CD4-positive, alpha-beta memory T cell (primary cell): ENCODE data around the gene PRKAG2. TPM values are rescaled to one million over a fixed set of nuclear protein-coding genes. Genes with fewer than 3 reads are reported as not detected.

ENCODE experiments used
- CTCF ChIA-PET: fragments of 350-600 bp; sonication (Branson Sonifier 250); formaldehyde crosslinking; loops from one replicate; lab custom pipeline; 2021; ENCODE audit warnings: inconsistent platforms; ENCODE audit not compliant: partially characterized antibody; lab: Charles Lee
- POLR2A ChIA-PET: fragments of 350-600 bp; sonication (Branson Sonifier 250); formaldehyde crosslinking; loops from one replicate; lab custom pipeline; 2021; ENCODE audit not compliant: partially characterized antibody; lab: Charles Lee
- DNase-seq, 5 donors: peaks; one replicate each; pipeline versions ENCODE4 v3.0.0 to v3.0.0-alpha.2; 2020 to 2022; ENCODE audit warnings: mixed read lengths in 1 of 5
- H3K27ac ChIP-seq: one replicate; pipeline ENCODE4 v1.7.0; 2013; ENCODE audit warnings: low read depth, low read length
- H3K27me3 ChIP-seq: 2 replicates; pipeline ENCODE4 v1.7.0; 2013; ENCODE audit warnings: mild to moderate bottlenecking, low read length, moderate library complexity; ENCODE audit not compliant: insufficient read depth
- H3K36me3 ChIP-seq: 2 replicates; pipeline ENCODE4 v1.7.0; 2013; ENCODE audit warnings: mild to moderate bottlenecking, low read length, moderate library complexity; ENCODE audit not compliant: insufficient read depth
- H3K4me1 ChIP-seq: 2 replicates; pipeline ENCODE4 v1.7.0; 2013; ENCODE audit warnings: mild to moderate bottlenecking, low read length, moderate library complexity; ENCODE audit not compliant: insufficient read depth
- H3K4me3 ChIP-seq, 2 donors: one replicate each; pipeline ENCODE4 v1.7.0; 2013; ENCODE audit warnings: low read length in 2 of 2, mild to moderate bottlenecking in 1 of 2
- H3K9me3 ChIP-seq, 2 donors: one replicate each; pipeline ENCODE4 v1.7.0; 2013; ENCODE audit warnings: low read length in 2 of 2, control low read depth in 1 of 2; ENCODE audit not compliant: control insufficient read depth in 1 of 2
- H3K27ac Mint-ChIP-seq, 7 donors: one replicate each; pipeline ENCODE4 v1.8.0; 2020 to 2021; ENCODE audit warnings: mixed read lengths in 7 of 7, mild to moderate bottlenecking in 6 of 7, inconsistent platforms in 3 of 7, moderate library complexity in 3 of 7
- H3K27me3 Mint-ChIP-seq, 2 donors: one replicate each; pipeline ENCODE4 v1.8.0; 2020 to 2021; ENCODE audit warnings: mixed read lengths in 2 of 2
- H3K36me3 Mint-ChIP-seq, 2 donors: one replicate each; pipeline ENCODE4 v1.8.0; 2020 to 2021; ENCODE audit warnings: mixed read lengths in 2 of 2, inconsistent platforms in 1 of 2, mild to moderate bottlenecking in 1 of 2
- H3K4me1 Mint-ChIP-seq, 4 donors: one replicate each; pipeline ENCODE4 v1.8.0; 2020 to 2021; ENCODE audit warnings: mixed read lengths in 4 of 4, mild to moderate bottlenecking in 1 of 4
- H3K4me3 Mint-ChIP-seq, 8 donors: one replicate each; pipeline ENCODE4 v1.8.0; 2020 to 2021; ENCODE audit warnings: mixed read lengths in 8 of 8, mild to moderate bottlenecking in 7 of 8, moderate library complexity in 6 of 8, inconsistent platforms in 3 of 8
- H3K9me3 Mint-ChIP-seq, 8 donors: one replicate each; pipeline ENCODE4 v1.8.0; 2020 to 2021; ENCODE audit warnings: mixed read lengths in 8 of 8, mild to moderate bottlenecking in 5 of 8, inconsistent platforms in 3 of 8, moderate library complexity in 1 of 8
- intact Hi-C: fragments of 100-400 bp; cut with micrococcal nuclease; formaldehyde crosslinking; loops from one replicate; pipeline ENCODE4 v1.15.1; 2023
- polyA plus RNA-seq, 2 donors: library from polyadenylated mRNA; unstranded; fragments of 300-500 nt; fragmentation: Illumina TruSeq; gene quantifications; one replicate each; pipeline ENCODE4 v1.2.3, GENCODE V29; 2021
- total RNA-seq, 2 experiments: library from RNA; stranded (reverse); gene quantifications; one replicate each; pipeline ENCODE4 v1.2.3, GENCODE V29; 2021

The PRKAG2 gene
- total and polyA plus RNA-seq, 4 experiments from 2014 or later: 27.4 to 61.0 (median 47.4) TPM

DNA sequence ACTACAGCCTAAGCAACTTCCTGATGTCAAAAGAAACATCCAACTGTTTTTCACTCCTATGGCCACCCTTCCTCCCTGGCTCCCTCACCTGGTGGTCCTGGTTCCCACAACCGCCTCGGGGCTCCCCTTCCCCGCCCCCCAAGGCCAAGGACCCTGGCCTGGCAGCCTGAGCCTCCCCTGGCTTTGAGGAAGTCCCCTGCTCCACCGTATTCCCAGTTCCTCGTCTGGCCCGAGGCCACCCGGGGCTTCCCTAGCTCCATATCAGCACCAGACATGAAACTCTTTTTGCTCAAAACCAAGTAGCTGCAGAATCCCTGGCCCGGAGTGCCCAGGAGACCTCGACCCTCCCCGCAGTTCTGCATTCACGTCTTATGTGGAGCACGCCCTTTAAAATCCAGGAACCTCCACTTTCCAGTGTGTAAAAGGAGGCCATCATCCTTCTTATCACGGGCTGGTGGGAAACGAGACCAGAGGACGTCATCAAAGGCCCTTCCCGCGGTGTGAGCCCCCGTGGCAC lies 82.9 kb downstream of the PRKAG2 start:
- no peaks in the 10 kb centered on the region for H3K9me3 Mint-ChIP-seq
- no peaks in the 10 kb centered on the region for H3K9me3 ChIP-seq
- intact Hi-C loops: no loop called here
- peak overlapping the region in 1 of 7 donors; percentile 37 for H3K27ac Mint-ChIP-seq
- no peaks in the 10 kb centered on the region for H3K27me3 Mint-ChIP-seq
- ChIA-PET POLR2A (no interaction called here), CTCF (interaction anchor here (4.9 kb wide), 1 partner anchor 11 kb away, joined by 30 read pairs; no protein-coding TSS in a partner anchor)
- H3K36me3 Mint-ChIP-seq: peaks cover 4% of the 10 kb centered on the region in 2 donors
- H3K27ac ChIP-seq: no peak overlapping the region
- H3K36me3 ChIP-seq: no peaks in the 10 kb centered on the region
- peaks cover 19 to 43% (median 28%) of the 10 kb centered on the region in 4 donors for H3K4me1 Mint-ChIP-seq
- peaks cover 18% of the 10 kb centered on the region for H3K4me1 ChIP-seq
- no peak for DNase-seq
- no peak overlapping the region for H3K4me3 Mint-ChIP-seq
- no peaks in the 10 kb centered on the region for H3K27me3 ChIP-seq
- no peak overlapping the region for H3K4me3 ChIP-seq

- no peaks in the 10 kb centered on the region for H3K9me3 Mint-ChIP-seq
- peaks cover 23% of the 10 kb centered on the region for H3K4me1 ChIP-seq
- H3K4me3 Mint-ChIP-seq: no peak overlapping the region
- POLR2A ChIA-PET: no interaction called here
- H3K4me3 ChIP-seq: no peak overlapping the region
- intact Hi-C loops: no loop called here
- peak overlapping the region in 1 of 7 donors; percentile 37 for H3K27ac Mint-ChIP-seq
- H3K9me3 ChIP-seq: no peaks in the 10 kb centered on the region
- CTCF ChIA-PET: interaction anchor here (4.9 kb wide), 1 partner anchor 11 kb away, joined by 30 read pairs; no protein-coding TSS in a partner anchor
- no peaks in the 10 kb centered on the region for H3K27me3 ChIP-seq
- H3K27me3 Mint-ChIP-seq: no peaks in the 10 kb centered on the region
- peaks cover 4% of the 10 kb centered on the region in 2 donors for H3K36me3 Mint-ChIP-seq
- no peaks in the 10 kb centered on the region for H3K36me3 ChIP-seq
- H3K4me1 Mint-ChIP-seq: peaks cover 21 to 48% (median 28%) of the 10 kb centered on the region in 4 donors
- no peak overlapping the region for H3K27ac ChIP-seq
- DNase-seq: no peak
Observed at GRCh38 chr7:151793531-151793951, 83.4 kb downstream of the PRKAG2 start.

DNA sequence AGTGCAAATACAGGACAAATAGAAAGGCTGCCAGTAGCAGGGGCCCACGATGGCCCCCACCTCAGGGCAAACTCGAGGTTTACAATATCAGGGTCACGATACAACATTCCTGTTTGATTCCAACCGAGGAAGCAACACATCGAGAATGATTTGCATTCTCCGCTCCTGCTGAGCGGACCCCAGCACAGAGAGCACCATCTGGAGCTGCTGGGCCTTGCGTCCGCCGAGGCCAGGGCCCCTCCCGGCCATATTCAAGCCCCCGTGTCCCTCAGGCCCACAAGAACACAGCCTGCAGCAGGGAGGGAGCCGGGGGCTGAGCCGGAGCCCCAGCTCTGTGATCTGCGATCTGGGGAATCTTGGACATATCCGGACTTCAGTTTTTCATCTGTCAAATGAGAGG lies 84.3 kb downstream of the PRKAG2 start:
- no peak for DNase-seq
- H3K4me1 ChIP-seq: peaks cover 29% of the 10 kb centered on the region
- CTCF ChIA-PET: interaction anchor here (4.9 kb wide), 1 partner anchor 10 kb away, joined by 30 read pairs; no protein-coding TSS in a partner anchor
- H3K4me3 ChIP-seq: no peak overlapping the region
- H3K27ac ChIP-seq: no peak overlapping the region
- no peaks in the 10 kb centered on the region for H3K27me3 ChIP-seq
- POLR2A ChIA-PET: no interaction called here
- H3K36me3 Mint-ChIP-seq: peaks cover 4% of the 10 kb centered on the region in 2 donors
- peaks cover 27 to 54% (median 34%) of the 10 kb centered on the region in 4 donors for H3K4me1 Mint-ChIP-seq
- H3K9me3 Mint-ChIP-seq: no peaks in the 10 kb centered on the region
- intact Hi-C loops: no loop called here
- no peaks in the 10 kb centered on the region for H3K36me3 ChIP-seq
- no peak overlapping the region for H3K27ac Mint-ChIP-seq
- no peaks in the 10 kb centered on the region for H3K9me3 ChIP-seq
- H3K4me3 Mint-ChIP-seq: no peak overlapping the region
- no peaks in the 10 kb centered on the region for H3K27me3 Mint-ChIP-seq

GRCh38 chr7:151792086-151792485 lies 84.8 kb downstream of the PRKAG2 start:
- peaks cover 29% of the 10 kb centered on the region for H3K4me1 ChIP-seq
- peaks cover 4% of the 10 kb centered on the region in 2 donors for H3K36me3 Mint-ChIP-seq
- no peaks in the 10 kb centered on the region for H3K9me3 Mint-ChIP-seq
- H3K4me3 ChIP-seq: no peak overlapping the region
- CTCF ChIA-PET: interaction anchor here (4.9 kb wide), 1 partner anchor 9 kb away, joined by 30 read pairs; no protein-coding TSS in a partner anchor
- POLR2A ChIA-PET: no interaction called here
- no peaks in the 10 kb centered on the region for H3K9me3 ChIP-seq
- intact Hi-C loops: no loop called here
- peaks cover 25 to 52% (median 34%) of the 10 kb centered on the region in 4 donors for H3K4me1 Mint-ChIP-seq
- H3K27ac ChIP-seq: no peak overlapping the region
- no peaks in the 10 kb centered on the region for H3K27me3 Mint-ChIP-seq
- H3K4me3 Mint-ChIP-seq: no peak overlapping the region
- H3K36me3 ChIP-seq: no peaks in the 10 kb centered on the region
- DNase-seq: no peak
- no peaks in the 10 kb centered on the region for H3K27me3 ChIP-seq
- peak overlapping the region in 2 of 7 donors; percentile 5 to 13 for H3K27ac Mint-ChIP-seq

GRCh38 chr7:151790830-151791620 lies 85.9 kb downstream of the PRKAG2 start:
- H3K4me3 Mint-ChIP-seq: no peak overlapping the region
- ChIA-PET POLR2A (no interaction called here), CTCF (interaction anchor here (4.9 kb wide), 1 partner anchor 8 kb away, joined by 30 read pairs; no protein-coding TSS in a partner anchor)
- Histone ChIP-seq H3K27ac (no peak overlapping the region), H3K9me3 (no peaks in the 10 kb centered on the region), H3K4me1 (peaks cover 22% of the 10 kb centered on the region), H3K36me3 (no peaks in the 10 kb centered on the region), H3K4me3 (no peak overlapping the region), H3K27me3 (no peaks in the 10 kb centered on the region)
- no peak for DNase-seq
- H3K9me3 Mint-ChIP-seq: no peaks in the 10 kb centered on the region
- intact Hi-C loops: no loop called here
- H3K4me1 Mint-ChIP-seq: peaks cover 25 to 45% (median 33%) of the 10 kb centered on the region in 4 donors
- no peaks in the 10 kb centered on the region for H3K27me3 Mint-ChIP-seq
- peaks cover 4% of the 10 kb centered on the region in 2 donors for H3K36me3 Mint-ChIP-seq
- H3K27ac Mint-ChIP-seq: peak overlapping the region in 3 of 7 donors; percentile 12 to 54 (median 37)

GRCh38 chr7:151790095-151790829 lies 86.7 kb downstream of the PRKAG2 start:
- Mint-ChIP-seq H3K36me3 (peaks cover 4% of the 10 kb centered on the region in 2 donors), H3K27me3 (no peaks in the 10 kb centered on the region), H3K4me3 (no peak overlapping the region), H3K9me3 (no peaks in the 10 kb centered on the region), H3K27ac (peak overlapping the region in 1 of 7 donors; percentile 57), H3K4me1 (peaks cover 21 to 38% (median 28%) of the 10 kb centered on the region in 4 donors)
- POLR2A ChIA-PET: no interaction called here
- Histone ChIP-seq H3K36me3 (no peaks in the 10 kb centered on the region), H3K9me3 (no peaks in the 10 kb centered on the region), H3K4me3 (no peak overlapping the region), H3K27ac (no peak overlapping the region), H3K4me1 (peaks cover 17% of the 10 kb centered on the region), H3K27me3 (no peaks in the 10 kb centered on the region)
- DNase-seq: no peak
- CTCF ChIA-PET: interaction anchor here (4.9 kb wide), 1 partner anchor 8 kb away, joined by 30 read pairs; no protein-coding TSS in a partner anchor
- intact Hi-C loops: no loop called here
